Measurements from ENCODE around the gene TEX29. TPM values are rescaled to one million over a fixed set of nuclear protein-coding genes. Genes with fewer than 3 reads are reported as not detected.

TEX29 gene
- total and polyA plus RNA-seq, 9 of the 15 experiments (the other 6 are each of a cell fraction or from before 2014, with no cell fraction given) = 0.11 TPM; not detected in 7

DNA sequence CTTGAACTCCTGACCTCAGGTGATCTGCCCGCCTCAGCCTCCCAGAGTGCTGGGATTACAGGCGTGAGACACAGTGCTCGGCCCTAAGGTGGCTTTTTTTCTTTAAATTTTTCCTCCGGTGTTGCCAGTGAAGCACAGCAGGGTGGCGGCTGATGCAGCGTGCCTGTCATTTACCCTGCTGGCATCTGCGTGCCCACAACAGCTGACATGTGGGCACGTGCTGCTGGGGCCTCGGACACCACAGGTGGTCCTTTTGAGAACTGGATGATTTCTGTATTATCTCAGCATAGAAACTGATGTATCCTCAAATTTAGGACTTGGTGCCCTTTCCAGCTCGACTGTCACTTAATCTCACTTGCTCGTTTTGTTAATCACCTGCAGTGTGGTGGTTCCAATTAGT lies 31.2 kb upstream of the TEX29 start:
- no peaks in the 10 kb centered on the region for H3K9me3 ChIP-seq (replicated peaks; ENCODE audit: control insufficient read depth, insufficient read depth, low read depth, low read length)
- FAIRE-seq (no peak), ATAC-seq (no peak), DNase-seq (ENCODE audit: extremely low read depth in 1 of 4, low spot score in 3 of 4) (no peak)
- H3K79me2 ChIP-seq (ENCODE audit: control insufficient read depth, insufficient read depth, low read length) = no peaks in the 10 kb centered on the region
- H3K27me3 ChIP-seq (ENCODE audit: control insufficient read depth in 2 of 2, insufficient read depth in 2 of 2, low read length in 2 of 2) = no peaks in the 10 kb centered on the region
- H3K4me1 ChIP-seq (replicated peaks in 1 of 2; ENCODE audit: control insufficient read depth in 2 of 2, insufficient read depth in 2 of 2, low read length in 2 of 2) = no peaks in the 10 kb centered on the region
- H3K27ac ChIP-seq (ENCODE audit: extremely low read depth, low read depth, low read length) = no peak overlapping the region
- H3K9ac ChIP-seq (ENCODE audit: insufficient read depth in 1 of 2, low read depth in 2 of 2, low read length in 2 of 2) = no peak overlapping the region
- no peak overlapping the region for H2AFZ ChIP-seq (ENCODE audit: low read depth, low read length)
- POLR2A ChIA-PET = no interaction called here
- WGBS (ENCODE audit: insufficient coverage, low coverage, missing lambda C conversion rate) = 90% methylated on average over 4 of the region's 11 CpGs
- peaks cover 35% of the 10 kb centered on the region; the same call in 2 of the 3 replicates for H3K36me3 ChIP-seq (ENCODE audit: control insufficient read depth, insufficient read depth, low read length)
- no TSS peak for BruUV-seq (replicated peaks)
- in situ Hi-C loops (cut with MboI) (no loop called here), intact Hi-C loops (cut with micrococcal nuclease) (no loop called here)
- CTCF ChIA-PET (ENCODE audit: low intra/inter-chr PET ratio) = no interaction called here
- no peak overlapping the region for H3K4me3 ChIP-seq
- H3K4me2 ChIP-seq (ENCODE audit: insufficient read depth, low read length) = no peak overlapping the region
- H4K20me1 ChIP-seq (replicated peaks; ENCODE audit: control insufficient read depth, insufficient read depth, low read length) = no peaks in the 10 kb centered on the region; the same call in 1 of the 2 replicates
- H3K9me1 ChIP-seq (ENCODE audit: control insufficient read depth, insufficient read depth, low read length) = no peaks in the 10 kb centered on the region
- TF ChIP-seq ILF3 (IDR thresholded peaks at IDR 0.05; ENCODE audit: borderline replicate concordance) (no peak), CBX3 (IDR thresholded peaks at IDR 0.05; ENCODE audit: borderline replicate concordance in 1 of 2, low read length in 2 of 2) (no peak), MYBL2 (IDR thresholded peaks at IDR 0.05; ENCODE audit: low read depth) (no peak), MYBL2 (CRISPR knock-in tag; IDR thresholded peaks at IDR 0.05; ENCODE audit: borderline replicate concordance) (no peak), TAF15 (IDR thresholded peaks at IDR 0.05; ENCODE audit: low read depth, low read length) (no peak), RFX5 (IDR thresholded peaks at IDR 0.05; ENCODE audit: low read depth, low read length) (no peak), ZNF75A (CRISPR knock-in tag; IDR thresholded peaks at IDR 0.05) (no peak), CBFB (CRISPR knock-in tag; IDR thresholded peaks at IDR 0.05) (no peak), ZNF57 (CRISPR knock-in tag; IDR thresholded peaks at IDR 0.05) (no peak), CBFA2T2 (conservative IDR thresholded peaks at IDR 0.05) (no peak)
- TF ChIP-seq, protein P1, sequence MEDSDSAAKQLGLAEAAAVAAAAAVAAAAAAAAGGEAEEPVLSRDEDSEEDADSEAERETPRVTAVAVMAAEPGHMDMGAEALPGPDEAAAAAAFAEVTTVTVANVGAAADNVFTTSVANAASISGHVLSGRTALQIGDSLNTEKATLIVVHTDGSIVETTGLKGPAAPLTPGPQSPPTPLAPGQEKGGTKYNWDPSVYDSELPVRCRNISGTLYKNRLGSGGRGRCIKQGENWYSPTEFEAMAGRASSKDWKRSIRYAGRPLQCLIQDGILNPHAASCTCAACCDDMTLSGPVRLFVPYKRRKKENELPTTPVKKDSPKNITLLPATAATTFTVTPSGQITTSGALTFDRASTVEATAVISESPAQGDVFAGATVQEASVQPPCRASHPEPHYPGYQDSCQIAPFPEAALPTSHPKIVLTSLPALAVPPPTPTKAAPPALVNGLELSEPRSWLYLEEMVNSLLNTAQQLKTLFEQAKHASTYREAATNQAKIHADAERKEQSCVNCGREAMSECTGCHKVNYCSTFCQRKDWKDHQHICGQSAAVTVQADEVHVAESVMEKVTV (CRISPR knock-in tag; IDR thresholded peaks at IDR 0.05) = no peak
- TF ChIP-seq, protein P2, sequence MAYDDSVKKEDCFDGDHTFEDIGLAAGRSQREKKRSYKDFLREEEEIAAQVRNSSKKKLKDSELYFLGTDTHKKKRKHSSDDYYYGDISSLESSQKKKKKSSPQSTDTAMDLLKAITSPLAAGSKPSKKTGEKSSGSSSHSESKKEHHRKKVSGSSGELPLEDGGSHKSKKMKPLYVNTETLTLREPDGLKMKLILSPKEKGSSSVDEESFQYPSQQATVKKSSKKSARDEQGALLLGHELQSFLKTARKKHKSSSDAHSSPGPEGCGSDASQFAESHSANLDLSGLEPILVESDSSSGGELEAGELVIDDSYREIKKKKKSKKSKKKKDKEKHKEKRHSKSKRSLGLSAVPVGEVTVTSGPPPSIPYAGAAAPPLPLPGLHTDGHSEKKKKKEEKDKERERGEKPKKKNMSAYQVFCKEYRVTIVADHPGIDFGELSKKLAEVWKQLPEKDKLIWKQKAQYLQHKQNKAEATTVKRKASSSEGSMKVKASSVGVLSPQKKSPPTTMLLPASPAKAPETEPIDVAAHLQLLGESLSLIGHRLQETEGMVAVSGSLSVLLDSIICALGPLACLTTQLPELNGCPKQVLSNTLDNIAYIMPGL (CRISPR knock-in tag; IDR thresholded peaks at IDR 0.05) = no peak

Measured in K562 (cell line).